GM18505 (cell line): ENCODE data around the gene OTUD6A.
"Not testable (repeated sequence)": the region's sequence is repeated elsewhere in the genome, so short reads cannot be mapped to it uniquely, and the experiment has no call there.

Experiments used
- ATAC-seq: cut with Tn5 transposase; IDR thresholded peaks from one replicate; pipeline ENCODE4 v1.9.1; 2021; ENCODE audit not compliant: unreplicated experiment
- POLR2A ChIP-seq: IDR thresholded peaks from 4 replicates; pipeline ENCODE4 v1.6.1; 2011; ENCODE audit warnings: borderline replicate concordance; ENCODE audit not compliant: insufficient read depth, insufficient read length; ENCODE audit errors: extremely low read depth

Gene OTUD6A

GRCh38 chrX:70066646-70067045, 4.4 kb downstream of the OTUD6A start:
- no peak for ATAC-seq
- TF ChIP-seq POLR2A, result no peak

GRCh38 chrX:70079297-70079696, 17.0 kb downstream of the OTUD6A start:
- no peak for TF ChIP-seq POLR2A
- ATAC-seq, result no peak

DNA sequence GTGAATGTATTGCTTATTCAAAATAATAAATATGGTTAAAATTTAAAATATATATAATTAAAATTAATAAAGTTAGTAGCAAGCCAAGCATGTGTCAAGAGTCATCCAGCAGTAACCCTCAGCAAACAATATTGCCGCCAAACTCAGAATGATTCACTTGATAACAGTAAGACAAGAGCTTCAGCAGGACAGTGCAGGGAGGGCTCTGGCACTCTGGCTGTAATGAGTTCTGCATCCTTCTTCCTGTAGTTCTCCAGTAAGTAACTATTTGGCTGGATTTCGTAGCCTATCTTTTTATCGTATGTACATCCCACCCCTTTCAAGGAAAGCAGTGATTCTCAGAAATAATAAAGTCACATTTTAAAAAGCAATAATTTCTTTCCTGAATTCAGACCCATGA, 17.6 kb downstream of the OTUD6A start:
- TF ChIP-seq POLR2A, result no peak
- ATAC-seq, result no peak

DNA sequence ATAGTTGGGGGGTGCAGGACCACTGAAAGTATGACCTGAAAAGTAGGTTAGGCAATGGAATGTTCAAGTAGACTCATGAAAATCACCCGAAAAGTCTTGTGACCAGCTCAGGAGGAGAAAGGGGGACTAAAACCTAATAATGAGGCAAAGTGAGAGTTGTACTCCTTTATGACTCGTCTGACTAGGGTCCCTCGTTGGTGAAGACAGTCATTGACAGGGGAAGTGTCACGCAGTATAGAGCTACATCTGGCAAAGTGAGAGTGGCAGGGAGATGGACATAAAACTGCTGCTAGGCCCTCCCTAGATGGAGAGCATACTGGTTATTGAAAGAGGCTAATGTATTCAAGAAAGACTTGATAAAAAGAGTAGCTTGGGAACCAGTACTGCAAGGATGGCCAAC, 20.5 kb downstream of the OTUD6A start:
- ATAC-seq, result no peak
- TF ChIP-seq POLR2A, result no peak

GRCh38 chrX:70084592-70085240, 22.5 kb downstream of the OTUD6A start:
- TF ChIP-seq POLR2A, result no peak

DNA sequence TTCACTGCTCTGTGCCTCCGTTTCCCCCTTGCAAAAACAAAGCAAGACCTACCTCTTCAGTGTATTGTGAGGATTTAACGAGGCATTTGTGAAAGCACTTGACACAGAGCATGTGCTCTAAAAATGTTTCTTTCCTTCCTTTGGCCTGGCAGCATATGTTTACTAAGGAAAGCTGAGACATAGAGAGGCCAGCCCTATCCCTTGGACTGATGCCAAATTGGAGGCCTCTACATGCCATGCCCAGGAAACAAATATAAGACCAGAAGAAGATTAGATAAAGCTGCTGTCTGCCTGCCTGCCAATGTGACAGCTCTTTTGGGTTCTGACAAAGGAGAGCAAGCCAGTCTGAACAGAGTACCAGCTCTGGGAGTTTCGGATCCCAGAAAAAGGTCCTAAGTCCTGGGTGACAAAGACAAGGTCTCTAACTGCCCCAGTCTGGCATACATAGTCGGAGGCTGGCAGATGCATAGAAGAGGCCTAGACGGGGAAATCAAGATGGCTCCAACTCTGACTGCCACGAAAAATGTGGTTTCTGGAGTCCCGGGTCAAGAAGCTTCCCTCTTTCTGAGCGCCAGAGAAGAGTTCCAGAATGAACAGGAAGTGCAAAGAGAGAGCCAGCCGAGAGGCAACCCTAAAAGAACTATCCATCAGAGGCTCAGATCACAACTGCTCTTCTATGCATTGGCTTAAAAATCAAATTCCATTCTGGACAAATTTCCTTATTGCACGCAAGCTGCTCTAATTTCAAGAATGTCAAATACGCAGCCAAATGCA, 25.8 kb downstream of the OTUD6A start:
- no peak for TF ChIP-seq POLR2A
- no peak for ATAC-seq

More at GRCh38 chrX:70084592-70085240, 22.5 kb downstream of the OTUD6A start:
- no peak for ATAC-seq

GRCh38 chrX:70088751-70089150, 26.5 kb downstream of the OTUD6A start:
- ATAC-seq, result no peak

GRCh38 chrX:70089604-70090297, 27.5 kb downstream of the OTUD6A start:
- no peak for ATAC-seq
- no peak for TF ChIP-seq POLR2A

More at GRCh38 chrX:70088751-70089150, 26.5 kb downstream of the OTUD6A start:
- no peak for TF ChIP-seq POLR2A

DNA sequence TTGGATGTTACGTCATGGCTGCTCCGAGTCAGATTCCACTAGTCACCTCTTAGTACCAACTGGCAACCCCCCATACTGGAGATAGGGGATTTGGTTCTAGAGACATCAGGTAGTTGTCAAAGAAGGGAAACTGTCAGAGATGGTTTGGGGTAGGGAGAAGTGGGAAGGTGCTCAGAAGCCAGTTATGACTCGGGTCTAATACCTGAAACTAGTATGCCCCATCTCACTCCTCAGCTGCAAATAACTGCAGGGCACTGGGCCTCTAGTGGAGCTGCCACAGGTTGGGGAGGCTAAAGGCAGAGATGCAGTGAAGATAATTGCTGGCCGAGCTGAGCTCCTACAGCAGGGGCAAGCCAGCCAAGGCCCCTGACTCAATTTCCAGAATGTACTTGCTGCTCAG, 30.0 kb downstream of the OTUD6A start:
- TF ChIP-seq POLR2A, result no peak
- no peak for ATAC-seq

- TF ChIP-seq POLR2A, result no peak
- ATAC-seq, result no peak
These were observed 33.8 kb downstream of the OTUD6A start for GRCh38 chrX:70096052-70096451.

GRCh38 chrX:70105229-70105628, 43.0 kb downstream of the OTUD6A start:
- TF ChIP-seq POLR2A, result no peak
- no peak for ATAC-seq

DNA sequence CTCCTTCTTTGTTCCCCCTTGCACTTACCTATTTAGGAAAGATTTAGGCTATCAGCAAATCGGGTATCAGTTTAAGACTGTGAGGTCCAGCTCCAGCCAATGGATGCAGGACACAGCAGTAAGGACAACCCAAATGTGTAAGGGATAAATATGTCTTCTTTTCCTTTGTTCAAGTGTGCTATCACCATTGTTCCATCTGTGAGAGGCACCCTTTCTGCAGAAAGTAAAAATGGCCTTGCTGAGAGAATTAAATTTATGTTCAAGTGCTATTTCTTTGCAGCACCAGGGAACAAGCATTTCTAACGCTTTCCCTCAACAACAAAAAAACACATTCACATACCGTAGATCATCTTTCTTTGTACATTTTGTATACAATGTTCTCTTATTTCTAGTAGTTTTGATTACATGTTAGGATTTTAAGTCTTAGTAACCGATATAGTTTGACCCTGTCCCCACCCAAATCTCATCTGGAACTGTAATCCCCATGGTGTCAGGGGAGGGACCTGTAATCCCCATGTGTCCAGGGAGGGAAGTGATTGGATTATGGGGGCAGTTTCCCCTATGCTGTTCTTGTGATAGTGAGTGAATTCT, 49.3 kb downstream of the OTUD6A start:
- ATAC-seq, result not testable (repeated sequence)
